ENCODE data around the gene PLEKHG3.

The PLEKHG3 gene

DNA sequence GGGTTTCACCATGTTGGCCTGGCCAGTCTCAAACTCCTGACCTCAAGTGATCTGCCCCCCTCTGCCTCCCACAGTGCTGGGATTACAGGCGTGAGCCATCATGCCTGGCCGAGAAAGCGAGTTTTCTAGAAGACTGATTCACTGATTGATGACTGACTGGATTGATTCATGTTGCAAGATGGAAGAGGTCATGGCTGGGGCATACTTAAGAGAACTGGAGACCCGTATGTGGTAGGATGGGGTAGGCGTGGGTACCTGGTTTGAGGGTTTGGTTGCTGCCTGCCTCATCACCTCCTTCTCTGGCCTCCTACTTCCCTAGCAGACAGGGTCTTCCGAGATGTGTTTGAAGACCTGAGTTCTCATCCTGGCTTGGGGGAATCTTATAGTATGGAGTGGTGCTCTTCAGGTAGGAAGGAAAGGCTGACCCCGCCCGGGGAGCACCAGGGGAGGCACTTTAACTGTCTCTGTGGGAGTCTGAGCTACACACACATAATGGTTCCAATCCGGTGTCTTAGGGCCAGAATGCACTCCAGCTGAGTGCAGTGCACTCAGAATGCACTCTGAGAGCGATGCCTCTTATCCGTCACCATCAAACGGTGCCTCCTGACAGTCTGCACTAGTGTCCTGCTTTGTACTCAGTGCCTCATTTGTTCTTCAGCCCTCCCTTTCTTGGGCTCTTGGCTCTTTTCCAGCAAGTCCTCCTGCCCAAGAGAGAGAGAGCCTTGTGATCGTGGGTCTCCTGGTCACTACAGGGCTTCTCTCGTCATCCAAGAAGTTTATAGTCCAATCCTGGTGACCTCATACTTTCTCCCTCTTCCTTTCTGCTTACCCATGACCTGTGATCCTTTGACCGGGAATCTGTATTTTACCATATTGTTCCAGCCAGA is 19.7 kb downstream of the PLEKHG3 start:
- TF ChIP-seq GATA2 (IDR thresholded peaks at IDR 0.05; ENCODE audit: low read depth, low read length) (no peak), GATA3 (IDR thresholded peaks at IDR 0.05; ENCODE audit: low read depth, low read length) (no peak)

DNA sequence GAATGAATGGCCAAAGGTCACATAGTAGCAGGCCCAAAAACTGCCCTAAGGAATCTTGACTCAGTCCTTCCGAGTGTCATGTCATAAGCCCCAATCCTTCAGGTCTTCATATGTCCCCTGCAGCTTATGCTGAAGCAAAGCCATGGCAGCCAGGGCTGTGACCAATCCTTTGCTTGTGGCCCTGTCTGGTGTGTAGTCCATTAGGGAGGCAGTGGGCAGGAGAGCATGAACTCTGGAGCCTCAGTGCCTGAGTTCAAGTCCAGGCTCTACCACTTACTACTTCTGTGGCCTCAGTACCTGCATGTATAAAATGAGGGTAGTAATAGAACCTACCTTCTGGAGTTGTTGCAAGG is 20.3 kb downstream of the PLEKHG3 start:
- TF ChIP-seq GATA2 (IDR thresholded peaks at IDR 0.05; ENCODE audit: low read depth, low read length) (no peak), GATA3 (IDR thresholded peaks at IDR 0.05; ENCODE audit: low read depth, low read length) (no peak)

DNA sequence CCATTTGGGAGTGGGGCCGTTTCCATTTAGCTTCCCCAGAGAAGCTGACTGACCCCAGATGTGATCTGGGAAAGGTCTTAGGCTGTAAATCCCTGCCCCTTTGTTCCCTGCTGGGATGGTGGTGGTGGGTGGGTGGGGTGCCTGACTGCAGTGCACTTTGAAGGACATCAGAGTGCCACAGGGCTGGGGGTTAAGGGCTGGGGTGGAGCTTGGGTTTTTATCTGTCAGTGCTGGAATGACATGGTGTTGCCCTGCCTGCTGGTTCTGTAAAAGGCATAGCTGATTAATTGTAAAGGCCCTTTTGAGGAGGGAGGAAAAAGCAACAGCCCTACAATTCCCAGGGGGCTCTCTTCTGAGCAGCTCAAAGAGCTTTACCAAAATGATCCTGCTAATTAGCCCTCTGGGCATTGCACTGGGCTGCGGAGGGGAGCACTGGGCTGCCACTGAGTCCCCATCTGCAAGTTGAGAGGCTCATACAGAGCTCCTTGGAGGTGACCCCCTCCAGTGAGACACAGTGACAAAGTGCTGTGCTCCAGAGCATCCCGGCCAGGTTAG is 21.1 kb downstream of the PLEKHG3 start:
- TF ChIP-seq GATA3 (IDR thresholded peaks at IDR 0.05; ENCODE audit: low read depth, low read length): no peak

GRCh38 chr14:64725879-64726584 is 21.8 kb downstream of the PLEKHG3 start:
- TF ChIP-seq GATA2 (IDR thresholded peaks at IDR 0.05; ENCODE audit: low read depth, low read length): no peak

DNA sequence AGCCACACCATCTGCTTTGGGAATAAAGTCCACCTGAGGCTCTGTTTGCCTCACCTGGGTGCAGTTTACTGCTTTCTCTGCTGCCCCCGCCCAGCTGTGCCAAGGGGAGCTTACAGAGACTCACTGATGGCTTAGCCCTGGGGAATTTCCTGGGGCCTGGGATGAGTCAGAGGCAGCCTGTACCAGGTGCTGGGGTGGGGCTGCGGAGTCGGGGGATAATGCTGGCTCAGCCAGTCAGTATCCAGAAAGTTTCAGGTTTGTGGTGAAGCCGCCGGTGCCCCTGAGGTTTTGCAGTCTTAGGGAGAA is 22.3 kb downstream of the PLEKHG3 start:
- TF ChIP-seq GATA2 (IDR thresholded peaks at IDR 0.05; ENCODE audit: low read depth, low read length) (no peak), GATA3 (IDR thresholded peaks at IDR 0.05; ENCODE audit: low read depth, low read length) (no peak)

DNA sequence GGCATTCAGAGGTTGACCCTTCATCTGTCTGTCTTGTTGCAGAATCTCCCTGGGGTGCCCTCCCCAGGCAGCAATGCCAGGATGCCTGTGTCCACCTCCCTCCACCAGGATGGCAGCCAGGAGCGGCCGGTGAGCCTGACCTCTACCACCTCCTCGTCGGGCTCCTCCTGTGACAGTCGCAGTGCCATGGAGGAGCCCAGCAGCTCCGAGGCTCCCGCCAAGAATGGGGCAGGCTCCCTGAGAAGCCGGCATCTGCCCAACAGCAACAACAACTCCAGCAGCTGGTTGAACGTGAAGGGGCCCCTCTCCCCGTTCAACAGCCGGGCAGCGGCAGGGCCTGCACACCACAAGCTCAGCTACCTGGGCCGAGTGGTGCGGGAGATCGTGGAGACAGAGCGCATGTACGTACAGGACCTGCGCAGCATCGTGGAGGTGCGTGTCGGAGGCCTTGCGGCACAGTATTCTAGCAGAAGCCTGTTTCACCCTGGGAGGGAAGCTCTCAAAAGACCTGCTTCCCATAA is 23.4 kb downstream of the PLEKHG3 start:
- no peak for TF ChIP-seq GATA3 (IDR thresholded peaks at IDR 0.05; ENCODE audit: low read depth, low read length)
- TF ChIP-seq GATA2 (IDR thresholded peaks at IDR 0.05; ENCODE audit: low read depth, low read length): no peak

DNA sequence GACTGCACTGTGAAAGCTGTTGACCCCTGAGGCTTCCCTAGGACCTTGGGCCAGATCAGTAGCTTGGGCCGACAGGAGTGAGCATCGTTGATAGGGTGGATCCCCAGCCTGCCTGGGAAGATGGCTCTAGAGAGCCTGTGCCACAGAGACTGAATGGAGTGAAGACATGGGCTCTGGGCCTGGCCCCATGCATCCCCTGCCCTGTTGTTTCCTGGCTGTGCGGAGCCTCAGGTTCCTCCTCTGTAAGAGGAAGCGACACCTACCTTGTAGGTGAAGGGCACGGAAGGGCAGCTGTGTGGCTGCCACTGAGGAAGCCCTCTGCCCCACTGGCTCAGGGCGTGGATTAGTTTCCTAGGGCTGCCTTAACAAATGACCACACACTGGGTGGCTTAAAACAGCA is 23.9 kb downstream of the PLEKHG3 start:
- TF ChIP-seq GATA2 (IDR thresholded peaks at IDR 0.05; ENCODE audit: low read depth, low read length): no peak
- no peak for TF ChIP-seq GATA3 (IDR thresholded peaks at IDR 0.05; ENCODE audit: low read depth, low read length)

DNA sequence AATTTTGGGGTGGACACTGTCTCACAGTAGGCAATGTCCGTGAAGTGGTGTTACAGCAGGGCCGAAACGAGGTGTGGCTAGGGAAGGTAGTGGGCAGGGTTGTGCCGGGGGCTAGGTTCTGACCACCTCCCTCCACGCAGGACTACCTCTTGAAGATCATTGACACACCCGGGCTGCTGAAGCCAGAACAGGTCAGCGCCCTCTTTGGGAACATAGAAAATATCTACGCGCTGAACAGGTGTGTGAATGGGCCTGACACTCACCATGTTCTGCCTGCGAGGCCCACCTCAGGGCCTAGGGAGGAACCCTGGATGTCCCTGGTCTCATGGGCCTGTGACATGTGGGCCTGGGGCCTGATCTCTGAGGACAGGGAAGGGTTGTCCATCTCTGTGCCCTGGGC is 24.6 kb downstream of the PLEKHG3 start:
- TF ChIP-seq GATA2 (IDR thresholded peaks at IDR 0.05; ENCODE audit: low read depth, low read length): no peak
- no peak for TF ChIP-seq GATA3 (IDR thresholded peaks at IDR 0.05; ENCODE audit: low read depth, low read length)

DNA sequence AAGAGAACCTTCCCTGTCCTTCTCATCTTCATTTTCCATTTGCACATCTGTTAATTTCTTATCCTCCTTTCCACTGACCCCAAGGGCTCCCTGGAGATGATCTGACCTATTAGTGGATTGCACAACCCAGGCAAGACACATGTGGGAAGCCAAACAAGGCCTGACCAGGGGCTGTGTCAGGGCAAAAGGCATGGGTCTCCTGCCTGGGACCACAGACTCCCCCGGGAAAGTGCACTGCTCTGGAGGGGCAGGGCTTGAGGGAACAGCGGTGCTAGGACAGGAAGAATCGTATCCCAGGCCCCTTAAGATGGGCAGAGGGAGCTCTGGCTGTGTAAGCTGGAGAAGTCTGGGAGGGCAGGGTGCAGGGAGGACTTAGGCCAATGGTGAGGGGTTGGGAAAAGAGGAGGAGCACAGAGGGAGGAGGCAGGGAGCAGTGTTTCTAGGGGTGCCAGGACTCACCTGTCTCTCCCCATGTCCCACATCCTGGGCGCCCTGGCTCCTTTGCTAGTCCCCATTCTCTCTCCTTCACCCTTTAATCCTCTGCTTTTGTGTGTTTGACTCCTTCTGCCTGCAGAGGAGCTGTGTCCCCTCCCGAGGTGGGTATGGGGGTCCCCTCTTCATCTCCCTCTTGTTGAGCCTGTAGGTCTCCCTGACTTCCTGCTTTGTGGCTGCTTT is 25.3 kb downstream of the PLEKHG3 start:
- TF ChIP-seq GATA3 (IDR thresholded peaks at IDR 0.05; ENCODE audit: low read depth, low read length): no peak
- TF ChIP-seq GATA2 (IDR thresholded peaks at IDR 0.05; ENCODE audit: low read depth, low read length): no peak

GRCh38 chr14:64730061-64730440 is 25.8 kb downstream of the PLEKHG3 start:
- TF ChIP-seq GATA2 (IDR thresholded peaks at IDR 0.05; ENCODE audit: low read depth, low read length) (no peak), GATA3 (IDR thresholded peaks at IDR 0.05; ENCODE audit: low read depth, low read length) (no peak)

GRCh38 chr14:64730681-64731080 is 26.5 kb downstream of the PLEKHG3 start:
- TF ChIP-seq GATA2 (IDR thresholded peaks at IDR 0.05; ENCODE audit: low read depth, low read length): no peak
- no peak for TF ChIP-seq GATA3 (IDR thresholded peaks at IDR 0.05; ENCODE audit: low read depth, low read length)

GRCh38 chr14:64731141-64731581 is 26.9 kb downstream of the PLEKHG3 start:
- TF ChIP-seq GATA2 (IDR thresholded peaks at IDR 0.05; ENCODE audit: low read depth, low read length) (no peak), GATA3 (IDR thresholded peaks at IDR 0.05; ENCODE audit: low read depth, low read length) (no peak)

DNA sequence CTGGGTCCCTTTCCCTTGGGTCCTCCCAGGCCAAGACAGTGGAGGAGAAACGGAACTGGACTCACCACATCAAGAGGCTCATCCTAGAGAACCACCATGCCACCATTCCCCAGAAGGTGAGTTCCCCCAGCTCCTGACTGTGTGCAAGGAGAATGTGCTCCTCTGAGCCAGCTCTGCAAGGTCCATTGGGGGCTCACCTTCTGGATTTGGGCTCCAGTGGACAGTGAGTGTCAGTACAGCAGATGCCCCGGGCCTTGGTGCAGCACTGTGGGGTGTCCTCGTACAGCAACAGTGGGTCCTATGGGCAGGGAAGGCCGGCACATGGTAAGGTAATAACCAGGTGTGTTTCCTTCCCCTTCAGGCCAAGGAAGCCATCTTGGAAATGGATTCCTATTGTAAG is 27.8 kb downstream of the PLEKHG3 start:
- TF ChIP-seq GATA2 (IDR thresholded peaks at IDR 0.05; ENCODE audit: low read depth, low read length): no peak

DNA sequence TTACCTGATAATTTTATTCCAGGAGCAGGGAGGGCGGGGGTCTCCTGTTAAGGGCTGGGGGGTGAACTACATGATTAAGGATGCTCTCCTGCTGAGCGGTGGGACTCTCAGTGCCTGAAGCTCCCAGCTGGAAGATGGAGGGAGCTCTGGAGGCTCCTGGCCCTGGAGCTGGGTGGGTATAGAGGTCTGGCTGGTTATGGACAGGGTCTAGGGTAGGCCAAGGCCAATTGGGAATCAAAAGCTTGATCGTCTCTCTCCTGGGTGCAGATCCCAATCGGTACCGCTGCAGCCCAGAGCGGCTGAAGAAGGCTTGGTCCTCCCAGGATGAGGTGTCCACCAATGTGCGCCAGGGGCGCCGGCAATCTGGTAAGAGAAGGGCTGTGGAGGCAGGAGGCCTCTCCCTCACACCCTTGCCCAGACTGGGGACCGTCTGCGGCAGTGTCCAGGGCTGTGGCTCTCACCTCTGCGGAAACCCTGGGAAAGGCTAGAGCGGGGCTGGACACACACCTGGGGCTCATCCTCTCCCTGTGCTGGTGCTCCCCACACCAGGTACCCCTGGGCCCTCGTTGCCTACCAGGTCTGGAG is 28.4 kb downstream of the PLEKHG3 start:
- TF ChIP-seq GATA3 (IDR thresholded peaks at IDR 0.05; ENCODE audit: low read depth, low read length) (no peak), GATA2 (IDR thresholded peaks at IDR 0.05; ENCODE audit: low read depth, low read length) (no peak)

Data from SH-SY5Y (cell line).